HepG2 (cell line): ENCODE measurements around the gene EPS8. TPM values are rescaled to one million over a fixed set of nuclear protein-coding genes. Genes with fewer than 3 reads are reported as not detected.

Source experiments
- ATF7 ChIP-seq, 2 experiments: fragments of 450-650 bp in 1 of 2; sonication (generic) in 1 of 2; formaldehyde crosslinking in 1 of 2; IDR thresholded peaks; 2 replicates each; pipeline versions ENCODE4 v1.4.0 to v1.6.1; 2016 to 2020; ENCODE audit warnings: antibody characterized with exemption in 1 of 2, mild to moderate bottlenecking in 1 of 2, missing genetic modification reagents in 1 of 2
- EED ChIP-seq: sonication (generic); formaldehyde crosslinking; IDR thresholded peaks from 2 replicates; pipeline ENCODE4 v1.5.0; 2020; ENCODE audit warnings: mild to moderate bottlenecking, missing genetic modification reagents
- GABPB1 ChIP-seq: IDR thresholded peaks from 2 replicates; pipeline ENCODE4 v1.6.1; 2016; ENCODE audit warnings: mild to moderate bottlenecking, missing genetic modification reagents, moderate library complexity, missing compliant biosample characterization
- GATAD1 ChIP-seq: IDR thresholded peaks from 2 replicates; pipeline ENCODE4 v1.6.1; 2016; ENCODE audit warnings: missing genetic modification reagents, missing compliant biosample characterization
- GZF1 ChIP-seq: sonication (generic); formaldehyde crosslinking; IDR thresholded peaks from 2 replicates; pipeline ENCODE4 v1.5.1; 2020; ENCODE audit warnings: mild to moderate bottlenecking, missing genetic modification reagents
- IKZF4 ChIP-seq: sonication (generic); formaldehyde crosslinking; IDR thresholded peaks from 2 replicates; pipeline ENCODE4 v1.5.1; 2020; ENCODE audit warnings: borderline replicate concordance, mild to moderate bottlenecking, low read depth, missing genetic modification reagents; ENCODE audit errors: not compliant biosample characterization
- ISX ChIP-seq: sonication (generic); formaldehyde crosslinking; conservative IDR thresholded peaks from 2 replicates; pipeline ENCODE4 v1.5.0; 2020; ENCODE audit warnings: missing genetic modification reagents
- KLF12 ChIP-seq: sonication (generic); formaldehyde crosslinking; IDR thresholded peaks from 2 replicates; pipeline ENCODE4 v1.4.0; 2020; ENCODE audit warnings: missing genetic modification reagents, borderline replicate concordance
- KLF15 ChIP-seq: sonication (generic); formaldehyde crosslinking; IDR thresholded peaks from 2 replicates; pipeline ENCODE4 v1.8.1; 2023; ENCODE audit warnings: borderline replicate concordance, mild to moderate bottlenecking, inconsistent platforms, missing genetic modification reagents, mixed read lengths
- MATR3 ChIP-seq: sonication (generic); formaldehyde crosslinking; IDR thresholded peaks from 2 replicates; pipeline ENCODE4 v1.4.0; 2020; ENCODE audit warnings: missing genetic modification reagents
- MBNL3 ChIP-seq: fragments of 250-450 bp; sonication (Bioruptor Pico); conservative IDR thresholded peaks from 2 replicates; pipeline ENCODE4 v1.8.0; 2022; ENCODE audit warnings: mild to moderate bottlenecking, inconsistent platforms
- MED1 ChIP-seq: sonication (generic); formaldehyde crosslinking; IDR thresholded peaks from 2 replicates; pipeline ENCODE4 v1.4.0; 2020; ENCODE audit warnings: missing genetic modification reagents
- NFKB2 ChIP-seq: sonication (generic); formaldehyde crosslinking; IDR thresholded peaks from 2 replicates; pipeline ENCODE4 v1.4.0; 2020; ENCODE audit warnings: missing genetic modification reagents, borderline replicate concordance
- PITX1 ChIP-seq: sonication (generic); formaldehyde crosslinking; IDR thresholded peaks from 2 replicates; pipeline ENCODE4 v1.5.1; 2020; ENCODE audit warnings: mild to moderate bottlenecking, missing genetic modification reagents
- POGZ ChIP-seq: sonication (generic); formaldehyde crosslinking; IDR thresholded peaks from 2 replicates; pipeline ENCODE4 v1.4.0; 2020; ENCODE audit warnings: mild to moderate bottlenecking, missing genetic modification reagents
- RCOR2 ChIP-seq: IDR thresholded peaks from 2 replicates; pipeline ENCODE4 v1.6.1; 2016; ENCODE audit warnings: missing biosample characterization, missing genetic modification reagents
- ZBTB8A ChIP-seq: sonication (generic); formaldehyde crosslinking; IDR thresholded peaks from 2 replicates; pipeline ENCODE4 v1.4.0; 2020; ENCODE audit warnings: mild to moderate bottlenecking, low read depth, missing genetic modification reagents, borderline replicate concordance
- ZFP36L1 ChIP-seq: sonication (generic); formaldehyde crosslinking; IDR thresholded peaks from 2 replicates; pipeline ENCODE4 v1.8.0; 2022; ENCODE audit warnings: mild to moderate bottlenecking, missing genetic modification reagents, moderate library complexity
- ZMYM3 ChIP-seq: sonication (generic); formaldehyde crosslinking; IDR thresholded peaks from 2 replicates; pipeline ENCODE4 v1.5.1; 2020; ENCODE audit warnings: mild to moderate bottlenecking, missing genetic modification reagents
- ZNF232 ChIP-seq: sonication (generic); formaldehyde crosslinking; IDR thresholded peaks from 2 replicates; pipeline ENCODE4 v1.4.0; 2020; ENCODE audit warnings: missing genetic modification reagents, borderline replicate concordance
- ZNF24 ChIP-seq: fragments of 450-650 bp; IDR thresholded peaks from 2 replicates; pipeline ENCODE4 v1.6.1; 2017; ENCODE audit warnings: antibody characterized with exemption, mild to moderate bottlenecking
- ZNF543 ChIP-seq: sonication (generic); formaldehyde crosslinking; IDR thresholded peaks from 2 replicates; pipeline ENCODE4 v1.4.0; 2020; ENCODE audit warnings: mild to moderate bottlenecking, missing genetic modification reagents
- ZNF7 ChIP-seq: IDR thresholded peaks from 2 replicates; pipeline ENCODE4 v1.6.1; 2016; ENCODE audit warnings: missing biosample characterization, missing genetic modification reagents
- polyA plus RNA-seq, 8 experiments: library from polyadenylated mRNA; depleted of rRNA in 3 of 8; stranded (reverse) in 7 of 8; unstranded in 1 of 8; fragments of >200 nt; fragmentation: Illumina TruSeq in 4 of 8; extraction: Trizol in 4 of 8; gene quantifications; 2 replicates each; pipeline versions ENCODE4 v1.2.1 to v1.2.3, GENCODE V29; 2011 to 2016; ENCODE audit warnings: low read depth in 4 of 8, missing spikeins in 1 of 8, mixed read lengths in 1 of 8; ENCODE audit not compliant: insufficient read depth in 1 of 8
- total RNA-seq, 5 experiments: library from RNA; depleted of rRNA; stranded (reverse); fragments of >200 nt; fragmentation: Illumina TruSeq; extraction: Trizol; gene quantifications; 2 replicates each; pipeline ENCODE4 v1.2.3, GENCODE V29; 2016; ENCODE audit warnings: low read depth in 1 of 5
- TF ChIP-seq, protein P1 (sequence below): sonication (generic); formaldehyde crosslinking; conservative IDR thresholded peaks from 2 replicates; pipeline ENCODE4 v1.5.0; 2020; ENCODE audit warnings: missing genetic modification reagents
- TF ChIP-seq, protein P2 (sequence below): sonication (generic); formaldehyde crosslinking; IDR thresholded peaks from 2 replicates; pipeline ENCODE4 v1.4.0; 2020; ENCODE audit warnings: missing genetic modification reagents

The EPS8 gene
- total and polyA plus RNA-seq, 2 of the 13 experiments (the other 11 are each of a cell fraction or from before 2014, with no cell fraction given) = 37.1 to 43.4 TPM

GRCh38 chr12:15789220-15790171, at the start of gene EPS8 (continued):
- TF ChIP-seq, protein P1, sequence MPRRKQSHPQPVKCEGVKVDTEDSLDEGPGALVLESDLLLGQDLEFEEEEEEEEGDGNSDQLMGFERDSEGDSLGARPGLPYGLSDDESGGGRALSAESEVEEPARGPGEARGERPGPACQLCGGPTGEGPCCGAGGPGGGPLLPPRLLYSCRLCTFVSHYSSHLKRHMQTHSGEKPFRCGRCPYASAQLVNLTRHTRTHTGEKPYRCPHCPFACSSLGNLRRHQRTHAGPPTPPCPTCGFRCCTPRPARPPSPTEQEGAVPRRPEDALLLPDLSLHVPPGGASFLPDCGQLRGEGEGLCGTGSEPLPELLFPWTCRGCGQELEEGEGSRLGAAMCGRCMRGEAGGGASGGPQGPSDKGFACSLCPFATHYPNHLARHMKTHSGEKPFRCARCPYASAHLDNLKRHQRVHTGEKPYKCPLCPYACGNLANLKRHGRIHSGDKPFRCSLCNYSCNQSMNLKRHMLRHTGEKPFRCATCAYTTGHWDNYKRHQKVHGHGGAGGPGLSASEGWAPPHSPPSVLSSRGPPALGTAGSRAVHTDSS = 0 out of 2 replicates have a peak, but pooled peaks have one; percentile 6
- TF ChIP-seq MED1 = peak; percentile 84
- peak; percentile 37; the same call in 1 of the 2 replicates for TF ChIP-seq ZNF232 (CRISPR knock-in tag)
- TF ChIP-seq ZBTB8A = no peak
- peak; percentile 90 for TF ChIP-seq POGZ (CRISPR knock-in tag)
- peak; percentile 84; the same call in 1 of the 2 replicates for TF ChIP-seq ZFP36L1
- no peak for TF ChIP-seq ATF7 (IDR thresholded peaks at IDR 0.05)
- TF ChIP-seq ATF7 (CRISPR knock-in tag; IDR thresholded peaks at IDR 0.05) = no peak
- TF ChIP-seq MATR3 (CRISPR knock-in tag) = no peak
- TF ChIP-seq RCOR2 = 0 out of 2 replicates have a peak, but pooled peaks have one; percentile 21
- TF ChIP-seq NFKB2 (CRISPR knock-in tag) = peak; percentile 82
- peak; percentile 72 for TF ChIP-seq GATAD1 (CRISPR knock-in tag)
- TF ChIP-seq, protein P2, sequence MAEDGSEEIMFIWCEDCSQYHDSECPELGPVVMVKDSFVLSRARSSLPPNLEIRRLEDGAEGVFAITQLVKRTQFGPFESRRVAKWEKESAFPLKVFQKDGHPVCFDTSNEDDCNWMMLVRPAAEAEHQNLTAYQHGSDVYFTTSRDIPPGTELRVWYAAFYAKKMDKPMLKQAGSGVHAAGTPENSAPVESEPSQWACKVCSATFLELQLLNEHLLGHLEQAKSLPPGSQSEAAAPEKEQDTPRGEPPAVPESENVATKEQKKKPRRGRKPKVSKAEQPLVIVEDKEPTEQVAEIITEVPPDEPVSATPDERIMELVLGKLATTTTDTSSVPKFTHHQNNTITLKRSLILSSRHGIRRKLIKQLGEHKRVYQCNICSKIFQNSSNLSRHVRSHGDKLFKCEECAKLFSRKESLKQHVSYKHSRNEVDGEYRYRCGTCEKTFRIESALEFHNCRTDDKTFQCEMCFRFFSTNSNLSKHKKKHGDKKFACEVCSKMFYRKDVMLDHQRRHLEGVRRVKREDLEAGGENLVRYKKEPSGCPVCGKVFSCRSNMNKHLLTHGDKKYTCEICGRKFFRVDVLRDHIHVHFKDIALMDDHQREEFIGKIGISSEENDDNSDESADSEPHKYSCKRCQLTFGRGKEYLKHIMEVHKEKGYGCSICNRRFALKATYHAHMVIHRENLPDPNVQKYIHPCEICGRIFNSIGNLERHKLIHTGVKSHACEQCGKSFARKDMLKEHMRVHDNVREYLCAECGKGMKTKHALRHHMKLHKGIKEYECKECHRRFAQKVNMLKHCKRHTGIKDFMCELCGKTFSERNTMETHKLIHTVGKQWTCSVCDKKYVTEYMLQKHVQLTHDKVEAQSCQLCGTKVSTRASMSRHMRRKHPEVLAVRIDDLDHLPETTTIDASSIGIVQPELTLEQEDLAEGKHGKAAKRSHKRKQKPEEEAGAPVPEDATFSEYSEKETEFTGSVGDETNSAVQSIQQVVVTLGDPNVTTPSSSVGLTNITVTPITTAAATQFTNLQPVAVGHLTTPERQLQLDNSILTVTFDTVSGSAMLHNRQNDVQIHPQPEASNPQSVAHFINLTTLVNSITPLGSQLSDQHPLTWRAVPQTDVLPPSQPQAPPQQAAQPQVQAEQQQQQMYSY (CRISPR knock-in tag) = peak; percentile 99
- 0 out of 2 replicates have a peak, but pooled peaks have one; percentile 17 for TF ChIP-seq ZNF24
- 0 out of 2 replicates have a peak, but pooled peaks have one; percentile 6 for TF ChIP-seq ZNF7 (CRISPR knock-in tag)
- no peak for TF ChIP-seq KLF12 (CRISPR knock-in tag)
- no peak; the same call in 1 of the 2 replicates for TF ChIP-seq GZF1
- TF ChIP-seq EED (CRISPR knock-in tag) = peak; percentile 92
- TF ChIP-seq KLF15 = peak; percentile 74; the same call in 1 of the 2 replicates
- peak; percentile 78 for TF ChIP-seq GABPB1
- TF ChIP-seq MBNL3 (CRISPR knock-in tag) = no peak
- TF ChIP-seq IKZF4 = peak; percentile 43
- peak; percentile 81 for TF ChIP-seq ZMYM3 (CRISPR knock-in tag)
- TF ChIP-seq ZNF543 (CRISPR knock-in tag) = no peak; the same call in 1 of the 2 replicates
- peak; percentile 30; the same call in 1 of the 2 replicates for TF ChIP-seq ISX (CRISPR knock-in tag)
- peak; percentile 76 for TF ChIP-seq PITX1 (CRISPR knock-in tag)
